HEK293T (cell line): Measurements from ENCODE around the gene KRT33A.

ENCODE experiments used
- CTCF ChIA-PET: fragments of 350-600 bp; formaldehyde crosslinking; extraction: SDS; loops from one replicate; lab custom pipeline; 2021; ENCODE audit warnings: antibody characterized with exemption, inconsistent platforms; lab: Yijun Ruan, JAX
- POLR2A ChIA-PET: fragments of 350-600 bp; formaldehyde crosslinking; extraction: SDS; loops from one replicate; lab custom pipeline; 2020; ENCODE audit warnings: antibody characterized with exemption, inconsistent platforms; lab: Yijun Ruan, JAX
- DNase-seq: peaks from one replicate; pipeline ENCODE4 v3.0.0; 2012; ENCODE audit warnings: mixed read lengths; ENCODE audit errors: extremely low spot score
- ARNT ChIP-seq: fragments of 450-650 bp; IDR thresholded peaks from 2 replicates; pipeline ENCODE4 v1.6.1; 2017; ENCODE audit warnings: mild to moderate bottlenecking
- BHLHE40 ChIP-seq: fragments of 450-650 bp; IDR thresholded peaks from 2 replicates; pipeline ENCODE4 v1.6.1; 2016; ENCODE audit warnings: mild to moderate bottlenecking, moderate library complexity, borderline replicate concordance
- CTBP1 ChIP-seq: fragments of 450-650 bp; IDR thresholded peaks from 2 replicates; pipeline ENCODE4 v1.6.1; 2016; ENCODE audit warnings: borderline replicate concordance
- ELF4 ChIP-seq: fragments of 450-650 bp; IDR thresholded peaks from 2 replicates; pipeline ENCODE4 v1.6.1; 2017; ENCODE audit warnings: antibody characterized with exemption
- FOXA1 ChIP-seq: fragments of 450-650 bp; IDR thresholded peaks from 2 replicates; pipeline ENCODE4 v1.6.1; 2016; ENCODE audit warnings: mild to moderate bottlenecking
- FOXK2 ChIP-seq: fragments of 450-650 bp; IDR thresholded peaks from 2 replicates; pipeline ENCODE4 v1.6.1; 2016; ENCODE audit warnings: mild to moderate bottlenecking
- FOXM1 ChIP-seq: fragments of 450-650 bp; IDR thresholded peaks from 2 replicates; pipeline ENCODE4 v1.6.1; 2017; ENCODE audit warnings: mild to moderate bottlenecking, borderline replicate concordance
- HDGF ChIP-seq: fragments of 450-650 bp; IDR thresholded peaks from 2 replicates; pipeline ENCODE4 v1.6.1; 2017; ENCODE audit warnings: antibody characterized with exemption, borderline replicate concordance
- L3MBTL2 ChIP-seq: fragments of 450-650 bp; conservative IDR thresholded peaks from 2 replicates; pipeline ENCODE4 v1.6.1; 2016; ENCODE audit warnings: mild to moderate bottlenecking
- LEF1 ChIP-seq: fragments of 450-650 bp; IDR thresholded peaks from 2 replicates; pipeline ENCODE4 v1.6.1; 2017; ENCODE audit warnings: mild to moderate bottlenecking, borderline replicate concordance
- NFRKB ChIP-seq: fragments of 450-650 bp; IDR thresholded peaks from 2 replicates; pipeline ENCODE4 v1.6.1; 2016; ENCODE audit warnings: mild to moderate bottlenecking, moderate library complexity
- SP1 ChIP-seq: fragments of 450-650 bp; IDR thresholded peaks from 2 replicates; pipeline ENCODE4 v1.6.1; 2017
- SUZ12 ChIP-seq: fragments of 450-650 bp; IDR thresholded peaks from 2 replicates; pipeline ENCODE4 v1.6.1; 2016; ENCODE audit warnings: mild to moderate bottlenecking
- TARDBP ChIP-seq: fragments of 450-650 bp; IDR thresholded peaks from 2 replicates; pipeline ENCODE4 v1.6.1; 2016
- ZNF384 ChIP-seq: fragments of 450-650 bp; IDR thresholded peaks from 2 replicates; pipeline ENCODE4 v1.6.1; 2016
- TF ChIP-seq, protein P1 (sequence below): fragments of 450-650 bp; IDR thresholded peaks from 2 replicates; pipeline ENCODE4 v1.6.1; 2016

The KRT33A gene

GRCh38 chr17:41340494-41340893 is 10.1 kb downstream of the KRT33A start:
- ChIA-PET POLR2A (no interaction called here), CTCF (no interaction called here)
- DNase-seq, result no peak
- TF ChIP-seq CTBP1 (no peak), NFRKB (no peak), LEF1 (no peak), SUZ12 (no peak), HDGF (no peak), ZNF384 (no peak), FOXA1 (no peak), ARNT (no peak), BHLHE40 (no peak), FOXK2 (no peak)
- TF ChIP-seq, protein P1, sequence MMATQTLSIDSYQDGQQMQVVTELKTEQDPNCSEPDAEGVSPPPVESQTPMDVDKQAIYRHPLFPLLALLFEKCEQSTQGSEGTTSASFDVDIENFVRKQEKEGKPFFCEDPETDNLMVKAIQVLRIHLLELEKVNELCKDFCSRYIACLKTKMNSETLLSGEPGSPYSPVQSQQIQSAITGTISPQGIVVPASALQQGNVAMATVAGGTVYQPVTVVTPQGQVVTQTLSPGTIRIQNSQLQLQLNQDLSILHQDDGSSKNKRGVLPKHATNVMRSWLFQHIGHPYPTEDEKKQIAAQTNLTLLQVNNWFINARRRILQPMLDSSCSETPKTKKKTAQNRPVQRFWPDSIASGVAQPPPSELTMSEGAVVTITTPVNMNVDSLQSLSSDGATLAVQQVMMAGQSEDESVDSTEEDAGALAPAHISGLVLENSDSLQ, result no peak

- CTCF ChIA-PET, result no interaction called here
- TF ChIP-seq FOXA1 (no peak), TARDBP (no peak), NFRKB (no peak), L3MBTL2 (no peak), BHLHE40 (no peak), SP1 (no peak), SUZ12 (no peak), HDGF (no peak), ARNT (no peak), CTBP1 (no peak), FOXK2 (no peak), ZNF384 (no peak), ELF4 (no peak), FOXM1 (no peak), LEF1 (no peak)
- TF ChIP-seq, protein P1, result no peak
- POLR2A ChIA-PET, result no interaction called here
- DNase-seq, result no peak
These were observed 11.0 kb downstream of the KRT33A start for GRCh38 chr17:41339571-41340172.

- DNase-seq, result no peak
- TF ChIP-seq SUZ12 (no peak), ZNF384 (no peak), TARDBP (no peak), CTBP1 (no peak), LEF1 (no peak), HDGF (no peak), ELF4 (no peak), ARNT (no peak)
- CTCF ChIA-PET, result no interaction called here
- POLR2A ChIA-PET, result no interaction called here
These were observed 11.6 kb downstream of the KRT33A start for GRCh38 chr17:41338961-41339485.

- CTCF ChIA-PET, result no interaction called here
- TF ChIP-seq HDGF, result no peak
- TF ChIP-seq SP1, result no peak
- TF ChIP-seq NFRKB, result no peak
- no peak for TF ChIP-seq FOXA1
- no peak for TF ChIP-seq ZNF384
- TF ChIP-seq FOXK2, result no peak
- TF ChIP-seq FOXM1, result no peak
- no peak for DNase-seq
- POLR2A ChIA-PET, result no interaction called here
These were observed 14.9 kb downstream of the KRT33A start for GRCh38 chr17:41335747-41336146.

- ChIA-PET CTCF (interaction anchor here (0.5 kb wide), 1 partner anchor 340 kb away, joined by 6 read pairs; no protein-coding TSS in a partner anchor), POLR2A (no interaction called here)
- TF ChIP-seq SUZ12 (no peak), LEF1 (no peak), FOXA1 (no peak), CTBP1 (no peak), HDGF (no peak), TARDBP (no peak), L3MBTL2 (no peak), BHLHE40 (no peak), SP1 (no peak), ELF4 (no peak), FOXM1 (no peak), ZNF384 (no peak)
- TF ChIP-seq, protein P1, result no peak
- no peak for DNase-seq
These were observed 16.0 kb downstream of the KRT33A start for GRCh38 chr17:41334385-41335305.

GRCh38 chr17:41333836-41334235 is 16.8 kb downstream of the KRT33A start:
- ChIA-PET POLR2A (no interaction called here), CTCF (no interaction called here)
- TF ChIP-seq FOXA1 (no peak), SP1 (no peak), CTBP1 (no peak), L3MBTL2 (no peak), FOXK2 (no peak), SUZ12 (no peak), ELF4 (no peak), ARNT (no peak)
- no peak for DNase-seq
